Osteoblast (primary cell): ENCODE results near the gene KCTD19. TPM values are rescaled to one million over a fixed set of nuclear protein-coding genes. Genes with fewer than 3 reads are reported as not detected.
A peak's percentile ranks its signal among the peaks of the same experiment; 100 is the strongest.

Experiments
- DNase-seq: peaks from one replicate; pipeline ENCODE4 v3.0.0; 2011; ENCODE audit warnings: low spot score, mixed read lengths; ENCODE audit not compliant: insufficient read length; ENCODE audit errors: missing footprints
- H2AFZ ChIP-seq: 2 replicates; pipeline ENCODE4 v1.6.0; 2011; ENCODE audit warnings: mild to moderate bottlenecking, low read length
- H3K27ac ChIP-seq: 2 replicates; pipeline ENCODE4 v1.5.1; 2011; ENCODE audit warnings: mild to moderate bottlenecking, low read depth, low read length, moderate library complexity
- H3K27me3 ChIP-seq: 2 replicates; pipeline ENCODE4 v1.6.0; 2012; ENCODE audit warnings: mild to moderate bottlenecking, control low read depth, inconsistent platforms, low read length, moderate library complexity; ENCODE audit not compliant: insufficient read depth
- H3K36me3 ChIP-seq: 2 replicates; pipeline ENCODE4 v1.5.1; 2011; ENCODE audit warnings: mild to moderate bottlenecking, low read length, control low read depth, moderate library complexity; ENCODE audit not compliant: insufficient read depth
- H3K4me1 ChIP-seq: 2 replicates; pipeline ENCODE4 v1.5.1; 2011; ENCODE audit warnings: mild to moderate bottlenecking, low read length, control low read depth, moderate library complexity; ENCODE audit not compliant: insufficient read depth
- H3K4me2 ChIP-seq: 2 replicates; pipeline ENCODE4 v1.6.0; 2011; ENCODE audit warnings: mild to moderate bottlenecking, low read length; ENCODE audit not compliant: insufficient read depth
- H3K4me3 ChIP-seq: fragments of 200-600 bp; sonication (generic); 3 replicates; pipeline ENCODE4 v1.5.1; 2012; ENCODE audit warnings: mild to moderate bottlenecking, low read length, inconsistent platforms; ENCODE audit not compliant: insufficient read depth
- H3K79me2 ChIP-seq: 2 replicates; pipeline ENCODE4 v1.6.0; 2012; ENCODE audit warnings: mild to moderate bottlenecking, low read length, control low read depth, inconsistent platforms; ENCODE audit not compliant: insufficient read depth
- H3K9me3 ChIP-seq: 2 replicates; pipeline ENCODE4 v1.5.1; 2011; ENCODE audit warnings: low read depth, low read length, control low read depth
- H4K20me1 ChIP-seq: 2 replicates; pipeline ENCODE4 v1.6.0; 2012; ENCODE audit warnings: mild to moderate bottlenecking, low read length, control low read depth; ENCODE audit not compliant: insufficient read depth
- total RNA-seq: library from RNA; depleted of rRNA; stranded (reverse); fragments of >200 nt; gene quantifications from 2 replicates; pipeline ENCODE4 v1.2.3, GENCODE V29; 2012
- TF ChIP-seq, protein P1 (sequence below): IDR thresholded peaks from 2 replicates; pipeline ENCODE4 v1.5.1; 2011; ENCODE audit warnings: mild to moderate bottlenecking, low read depth, low read length, moderate library complexity; ENCODE audit errors: extremely low read depth

The KCTD19 gene
- total RNA-seq, 1 donor = not detected

DNA sequence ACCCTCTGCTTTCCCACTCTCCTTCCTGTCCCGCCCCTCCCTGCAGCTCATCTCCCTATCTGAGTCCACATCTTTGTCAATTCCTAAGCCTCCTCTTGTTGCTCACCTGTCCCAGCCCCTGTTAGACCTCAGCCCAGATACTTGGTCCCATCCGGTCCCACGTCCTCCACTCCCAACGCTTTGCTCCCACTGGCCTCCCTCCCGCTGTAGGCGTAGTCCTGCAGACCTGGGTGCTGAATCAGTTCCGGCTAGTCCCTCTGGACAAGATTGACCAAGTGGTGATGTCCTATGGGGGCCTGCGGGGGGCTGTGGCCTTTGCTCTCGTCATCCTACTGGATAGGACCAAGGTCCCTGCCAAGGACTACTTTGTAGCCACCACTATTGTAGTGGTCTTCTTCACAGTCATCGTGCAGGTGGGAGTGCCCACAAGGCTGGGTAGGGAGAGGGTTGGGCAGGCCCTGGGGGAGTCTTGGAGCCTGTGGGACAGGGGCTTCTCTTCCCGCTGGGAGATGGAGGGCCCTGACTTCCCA lies 69.8 kb downstream of the KCTD19 start:
- Histone ChIP-seq H3K27ac (no peak overlapping the region), H3K4me1 (peaks cover 9% of the 10 kb centered on the region), H3K79me2 (no peaks in the 10 kb centered on the region), H3K36me3 (peaks cover 6% of the 10 kb centered on the region), H3K4me3 (no peak overlapping the region), H4K20me1 (peaks cover 4% of the 10 kb centered on the region), H3K4me2 (no peak overlapping the region), H3K9me3 (no peaks in the 10 kb centered on the region), H3K27me3 (no peaks in the 10 kb centered on the region), H2AFZ (no peak overlapping the region)
- TF ChIP-seq, protein P1, sequence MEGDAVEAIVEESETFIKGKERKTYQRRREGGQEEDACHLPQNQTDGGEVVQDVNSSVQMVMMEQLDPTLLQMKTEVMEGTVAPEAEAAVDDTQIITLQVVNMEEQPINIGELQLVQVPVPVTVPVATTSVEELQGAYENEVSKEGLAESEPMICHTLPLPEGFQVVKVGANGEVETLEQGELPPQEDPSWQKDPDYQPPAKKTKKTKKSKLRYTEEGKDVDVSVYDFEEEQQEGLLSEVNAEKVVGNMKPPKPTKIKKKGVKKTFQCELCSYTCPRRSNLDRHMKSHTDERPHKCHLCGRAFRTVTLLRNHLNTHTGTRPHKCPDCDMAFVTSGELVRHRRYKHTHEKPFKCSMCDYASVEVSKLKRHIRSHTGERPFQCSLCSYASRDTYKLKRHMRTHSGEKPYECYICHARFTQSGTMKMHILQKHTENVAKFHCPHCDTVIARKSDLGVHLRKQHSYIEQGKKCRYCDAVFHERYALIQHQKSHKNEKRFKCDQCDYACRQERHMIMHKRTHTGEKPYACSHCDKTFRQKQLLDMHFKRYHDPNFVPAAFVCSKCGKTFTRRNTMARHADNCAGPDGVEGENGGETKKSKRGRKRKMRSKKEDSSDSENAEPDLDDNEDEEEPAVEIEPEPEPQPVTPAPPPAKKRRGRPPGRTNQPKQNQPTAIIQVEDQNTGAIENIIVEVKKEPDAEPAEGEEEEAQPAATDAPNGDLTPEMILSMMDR = no peak
- peak; percentile 15 for DNase-seq

DNA sequence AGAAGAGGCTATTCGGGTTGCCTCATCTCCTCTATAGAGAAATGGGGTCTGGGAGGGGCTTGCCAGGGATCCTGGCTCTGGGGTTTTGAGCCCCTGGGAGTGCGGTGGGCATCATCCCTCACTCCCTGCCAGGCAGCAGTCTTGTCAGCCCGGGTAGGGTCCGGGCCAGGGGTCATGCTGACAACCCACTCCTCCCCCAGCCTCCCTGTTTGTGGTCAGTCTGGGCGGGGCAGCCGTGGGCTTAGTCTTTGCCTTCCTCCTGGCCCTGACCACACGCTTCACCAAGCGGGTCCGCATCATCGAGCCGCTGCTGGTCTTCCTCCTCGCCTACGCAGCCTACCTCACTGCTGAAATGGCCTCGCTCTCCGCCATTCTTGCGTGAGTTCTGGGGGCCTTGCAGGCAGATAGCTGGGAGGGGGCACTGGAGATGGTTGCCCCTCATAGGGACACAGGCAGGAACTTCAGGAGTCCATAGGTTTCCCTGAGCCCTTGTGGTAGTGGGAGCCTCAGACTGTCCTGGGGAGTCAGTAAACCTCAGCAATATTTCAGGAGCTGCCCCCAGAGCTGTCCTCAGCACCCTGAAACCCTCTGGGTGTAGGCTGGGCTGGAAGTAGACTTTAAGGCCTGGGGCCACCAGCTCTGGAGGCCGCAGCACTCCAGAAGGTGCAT lies 70.9 kb downstream of the KCTD19 start:
- TF ChIP-seq, protein P1 = no peak
- Histone ChIP-seq H2AFZ (no peak overlapping the region), H3K27ac (no peak overlapping the region), H3K36me3 (peaks cover 6% of the 10 kb centered on the region), H4K20me1 (peaks cover 4% of the 10 kb centered on the region), H3K79me2 (no peaks in the 10 kb centered on the region), H3K4me1 (peaks cover 9% of the 10 kb centered on the region), H3K4me3 (no peak overlapping the region), H3K27me3 (no peaks in the 10 kb centered on the region), H3K9me3 (no peaks in the 10 kb centered on the region), H3K4me2 (no peak overlapping the region)
- peak; percentile 31 for DNase-seq

DNA sequence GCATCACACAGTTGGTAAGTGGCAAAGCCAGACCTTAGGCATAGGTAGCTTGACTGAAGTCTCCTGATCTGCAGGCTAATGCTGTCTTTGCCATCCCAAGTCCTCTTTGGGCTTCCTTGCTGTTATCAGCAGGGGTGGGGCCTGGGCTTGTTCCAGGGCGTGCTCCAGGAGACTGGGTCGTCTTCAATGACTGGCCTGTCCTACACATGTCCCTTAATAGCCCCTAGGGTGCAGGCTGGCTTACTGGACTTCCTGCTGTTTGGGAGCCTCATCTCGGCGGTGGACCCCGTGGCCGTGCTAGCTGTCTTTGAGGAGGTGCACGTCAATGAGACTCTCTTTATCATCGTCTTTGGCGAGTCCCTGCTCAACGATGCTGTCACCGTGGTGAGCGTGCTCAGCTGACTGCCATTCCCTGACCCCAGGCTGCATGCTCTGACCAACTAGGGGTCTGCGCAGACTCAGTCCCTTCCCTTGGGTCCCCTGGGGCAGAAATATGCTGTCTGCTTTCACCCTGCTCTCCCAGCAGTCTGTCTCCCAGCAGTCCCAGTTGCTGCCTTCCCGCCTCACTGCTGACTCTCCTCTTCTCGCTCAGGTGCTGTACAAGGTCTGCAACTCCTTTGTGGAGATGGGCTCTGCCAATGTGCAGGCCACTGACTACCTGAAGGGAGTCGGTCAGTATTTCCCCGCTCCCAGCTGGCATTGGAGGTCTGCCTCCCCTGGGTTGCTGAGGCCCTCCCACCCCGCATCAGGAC lies 71.6 kb downstream of the KCTD19 start:
- Histone ChIP-seq H2AFZ (no peak overlapping the region), H3K4me1 (peaks cover 13% of the 10 kb centered on the region), H4K20me1 (peaks cover 4% of the 10 kb centered on the region), H3K4me3 (no peak overlapping the region), H3K9me3 (no peaks in the 10 kb centered on the region), H3K27me3 (no peaks in the 10 kb centered on the region), H3K27ac (no peak overlapping the region), H3K4me2 (no peak overlapping the region), H3K36me3 (peaks cover 6% of the 10 kb centered on the region), H3K79me2 (no peaks in the 10 kb centered on the region)
- TF ChIP-seq, protein P1 = no peak
- peak; percentile 29 for DNase-seq
